ENCODE data around the gene RFC5. TPM values are rescaled to one million over a fixed set of nuclear protein-coding genes. Genes with fewer than 3 reads are reported as not detected.

The RFC5 gene
- total and polyA plus RNA-seq, 2 of the 13 experiments (the other 11 are each of a cell fraction or from before 2014, with no cell fraction given): 16.8 to 51.4 TPM

GRCh38 chr12:118052324-118053070 lies 36.0 kb downstream of the RFC5 start (continued):
- TF ChIP-seq TRIM22 (IDR thresholded peaks at IDR 0.05) (no peak), SIX4 (CRISPR knock-in tag; IDR thresholded peaks at IDR 0.05) (peak; percentile 54; the same call in 1 of the 2 replicates), ARNTL (CRISPR knock-in tag; IDR thresholded peaks at IDR 0.05) (peak; percentile 62), ZNF564 (CRISPR knock-in tag; IDR thresholded peaks at IDR 0.05) (0 out of 2 replicates have a peak, but pooled peaks have one; percentile 49), KDM6A (CRISPR knock-in tag; IDR thresholded peaks at IDR 0.05; ENCODE audit: low read depth) (peak; percentile 93), RERE (CRISPR knock-in tag; IDR thresholded peaks at IDR 0.05; ENCODE audit: low read depth) (peak; percentile 50; the same call in 1 of the 2 replicates), MAF1 (CRISPR knock-in tag; IDR thresholded peaks at IDR 0.05; ENCODE audit: borderline replicate concordance) (no peak), SOX13 (IDR thresholded peaks at IDR 0.05) (peak; percentile 49; the same call in 1 of the 2 replicates), SOX13 (CRISPR knock-in tag; conservative IDR thresholded peaks at IDR 0.05 in 1 of 2, IDR thresholded peaks at IDR 0.05 in 1 of 2) (peak in 1 of 2 experiments; percentile 88; a peak in 2 of 4 replicates), KLF16 (CRISPR knock-in tag; IDR thresholded peaks at IDR 0.05) (peak in 1 of 2 experiments; percentile 91; a peak in 2 of 4 replicates), KDM3A (CRISPR knock-in tag; IDR thresholded peaks at IDR 0.05; ENCODE audit: low read depth) (peak; percentile 65; the same call in 1 of the 2 replicates), ZXDC (CRISPR knock-in tag; IDR thresholded peaks at IDR 0.05) (no peak), NAIF1 (CRISPR knock-in tag; IDR thresholded peaks at IDR 0.05; ENCODE audit: borderline replicate concordance) (no peak), RNF219 (CRISPR knock-in tag; IDR thresholded peaks at IDR 0.05) (no peak)
